ENCODE measurements around the gene ADAMTSL3.

ADAMTSL3 gene

DNA sequence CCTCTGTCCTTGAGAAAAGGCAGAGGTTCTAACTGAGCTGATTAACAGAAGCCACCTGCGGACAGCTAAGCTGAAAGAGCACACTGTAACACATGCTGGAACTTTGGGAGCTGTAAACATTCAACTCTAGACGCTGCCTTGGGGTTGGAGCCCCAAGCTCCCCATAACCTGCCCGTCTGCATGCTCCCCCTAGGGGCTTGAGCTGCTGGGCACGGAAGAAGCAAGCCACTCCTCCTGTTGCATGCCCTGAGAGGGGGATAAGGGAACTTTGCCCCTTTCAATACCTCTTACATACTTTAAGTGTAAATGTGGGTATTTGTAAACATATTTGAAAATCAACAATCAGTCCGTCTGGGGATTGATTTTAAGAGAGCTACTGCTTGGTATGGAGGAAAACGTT, 188.4 kb downstream of the ADAMTSL3 start:
- Histone ChIP-seq H3K79me2 (ENCODE audit: insufficient read depth, low read depth) (no peaks in the 10 kb centered on the region), H3K4me3 (IDR thresholded peaks at IDR 0.05; ENCODE audit: insufficient read depth, low read depth, low read length) (no peak overlapping the region), H3K36me3 (ENCODE audit: insufficient read depth) (no peaks in the 10 kb centered on the region), H3K27me3 (ENCODE audit: insufficient read depth, low read depth) (no peaks in the 10 kb centered on the region), H4K20me1 (ENCODE audit: insufficient read depth) (no peaks in the 10 kb centered on the region), H3K4me1 (ENCODE audit: low read depth, poor library complexity, severe bottlenecking) (no peaks in the 10 kb centered on the region), H3K27ac (no peak overlapping the region), H3K9ac (no peak overlapping the region), H3K4me2 (no peak overlapping the region), H2AFZ (ENCODE audit: low read depth) (no peak overlapping the region)
- TF ChIP-seq, protein P1, sequence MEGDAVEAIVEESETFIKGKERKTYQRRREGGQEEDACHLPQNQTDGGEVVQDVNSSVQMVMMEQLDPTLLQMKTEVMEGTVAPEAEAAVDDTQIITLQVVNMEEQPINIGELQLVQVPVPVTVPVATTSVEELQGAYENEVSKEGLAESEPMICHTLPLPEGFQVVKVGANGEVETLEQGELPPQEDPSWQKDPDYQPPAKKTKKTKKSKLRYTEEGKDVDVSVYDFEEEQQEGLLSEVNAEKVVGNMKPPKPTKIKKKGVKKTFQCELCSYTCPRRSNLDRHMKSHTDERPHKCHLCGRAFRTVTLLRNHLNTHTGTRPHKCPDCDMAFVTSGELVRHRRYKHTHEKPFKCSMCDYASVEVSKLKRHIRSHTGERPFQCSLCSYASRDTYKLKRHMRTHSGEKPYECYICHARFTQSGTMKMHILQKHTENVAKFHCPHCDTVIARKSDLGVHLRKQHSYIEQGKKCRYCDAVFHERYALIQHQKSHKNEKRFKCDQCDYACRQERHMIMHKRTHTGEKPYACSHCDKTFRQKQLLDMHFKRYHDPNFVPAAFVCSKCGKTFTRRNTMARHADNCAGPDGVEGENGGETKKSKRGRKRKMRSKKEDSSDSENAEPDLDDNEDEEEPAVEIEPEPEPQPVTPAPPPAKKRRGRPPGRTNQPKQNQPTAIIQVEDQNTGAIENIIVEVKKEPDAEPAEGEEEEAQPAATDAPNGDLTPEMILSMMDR (conservative IDR thresholded peaks at IDR 0.05; ENCODE audit: low read depth, low read length) = no peak

DNA sequence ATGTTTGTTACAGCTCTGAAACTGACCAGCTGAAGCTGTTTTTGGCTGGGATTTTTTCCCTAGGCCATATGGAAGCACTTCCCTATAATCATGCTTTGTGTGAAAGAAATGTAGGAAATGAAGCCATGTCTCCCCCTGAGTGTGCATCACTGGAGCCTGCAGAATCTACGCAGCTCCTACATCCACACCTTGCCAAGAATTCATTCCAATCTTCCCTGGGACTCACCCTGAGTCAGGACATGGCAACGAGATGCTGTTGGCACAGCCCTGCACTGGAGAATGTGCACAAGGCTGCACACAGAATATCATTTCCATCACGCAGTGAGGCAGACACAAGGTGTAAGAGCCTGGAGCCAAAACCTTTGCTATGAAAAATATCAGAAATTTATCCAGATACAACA, 189.5 kb downstream of the ADAMTSL3 start:
- TF ChIP-seq, protein P1 (conservative IDR thresholded peaks at IDR 0.05; ENCODE audit: low read depth, low read length) = no peak
- Histone ChIP-seq H3K27ac (no peak overlapping the region), H3K4me3 (IDR thresholded peaks at IDR 0.05; ENCODE audit: insufficient read depth, low read depth, low read length) (no peak overlapping the region), H3K4me1 (ENCODE audit: low read depth, poor library complexity, severe bottlenecking) (no peaks in the 10 kb centered on the region), H3K4me2 (no peak overlapping the region), H3K79me2 (ENCODE audit: insufficient read depth, low read depth) (no peaks in the 10 kb centered on the region), H2AFZ (ENCODE audit: low read depth) (no peak overlapping the region), H3K27me3 (ENCODE audit: insufficient read depth, low read depth) (no peaks in the 10 kb centered on the region), H3K9ac (no peak overlapping the region), H4K20me1 (ENCODE audit: insufficient read depth) (no peaks in the 10 kb centered on the region), H3K36me3 (ENCODE audit: insufficient read depth) (no peaks in the 10 kb centered on the region)

DNA sequence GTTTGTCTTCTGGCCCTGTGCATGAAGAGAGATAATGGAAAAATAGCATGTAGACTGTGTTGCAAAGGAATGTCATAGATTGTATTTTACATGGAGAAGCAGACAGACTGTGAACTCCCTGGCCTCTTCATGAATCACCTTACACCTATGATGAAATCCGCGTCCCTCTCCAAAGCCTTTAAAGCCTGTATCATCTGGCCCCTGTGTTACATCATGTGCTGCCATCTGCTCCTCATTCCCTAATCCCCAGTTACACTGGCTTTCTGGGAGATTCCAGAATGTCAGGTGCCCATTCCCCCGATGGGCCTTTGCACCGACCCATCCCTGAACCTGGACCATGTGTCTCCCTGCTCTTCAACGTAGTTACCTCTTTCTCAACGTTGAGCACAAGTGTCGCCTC, 190.8 kb downstream of the ADAMTSL3 start:
- Histone ChIP-seq H3K9ac (no peak overlapping the region), H3K4me1 (ENCODE audit: low read depth, poor library complexity, severe bottlenecking) (no peaks in the 10 kb centered on the region), H4K20me1 (ENCODE audit: insufficient read depth) (no peaks in the 10 kb centered on the region), H3K27ac (no peak overlapping the region), H3K36me3 (ENCODE audit: insufficient read depth) (no peaks in the 10 kb centered on the region), H3K4me3 (IDR thresholded peaks at IDR 0.05; ENCODE audit: insufficient read depth, low read depth, low read length) (no peak overlapping the region), H3K27me3 (ENCODE audit: insufficient read depth, low read depth) (no peaks in the 10 kb centered on the region), H2AFZ (ENCODE audit: low read depth) (no peak overlapping the region), H3K4me2 (no peak overlapping the region), H3K79me2 (ENCODE audit: insufficient read depth, low read depth) (no peaks in the 10 kb centered on the region)
- TF ChIP-seq, protein P1 (conservative IDR thresholded peaks at IDR 0.05; ENCODE audit: low read depth, low read length) = no peak

- no peaks in the 10 kb centered on the region for H4K20me1 ChIP-seq (ENCODE audit: insufficient read depth)
- H3K27ac ChIP-seq = no peak overlapping the region
- H3K36me3 ChIP-seq (ENCODE audit: insufficient read depth) = no peaks in the 10 kb centered on the region
- H3K9ac ChIP-seq = no peak overlapping the region
- no peak overlapping the region for H2AFZ ChIP-seq (ENCODE audit: low read depth)
- no peak overlapping the region for H3K4me3 ChIP-seq (IDR thresholded peaks at IDR 0.05; ENCODE audit: insufficient read depth, low read depth, low read length)
- H3K27me3 ChIP-seq (ENCODE audit: insufficient read depth, low read depth) = no peaks in the 10 kb centered on the region
- TF ChIP-seq, protein P1 (conservative IDR thresholded peaks at IDR 0.05; ENCODE audit: low read depth, low read length) = no peak
- H3K4me2 ChIP-seq = no peak overlapping the region
- H3K4me1 ChIP-seq (ENCODE audit: low read depth, poor library complexity, severe bottlenecking) = no peaks in the 10 kb centered on the region
- no peaks in the 10 kb centered on the region for H3K79me2 ChIP-seq (ENCODE audit: insufficient read depth, low read depth)
Measured at GRCh38 chr15:83845230-83845629, 191.3 kb downstream of the ADAMTSL3 start.

Data from KMS-11 (cell line).